ENCODE measurements around the gene UNC13A. TPM values are rescaled to one million over a fixed set of nuclear protein-coding genes. Genes with fewer than 3 reads are reported as not detected.

Gene UNC13A
- total RNA-seq, 1 experiment from 2014 or later, result 41.1 TPM

DNA sequence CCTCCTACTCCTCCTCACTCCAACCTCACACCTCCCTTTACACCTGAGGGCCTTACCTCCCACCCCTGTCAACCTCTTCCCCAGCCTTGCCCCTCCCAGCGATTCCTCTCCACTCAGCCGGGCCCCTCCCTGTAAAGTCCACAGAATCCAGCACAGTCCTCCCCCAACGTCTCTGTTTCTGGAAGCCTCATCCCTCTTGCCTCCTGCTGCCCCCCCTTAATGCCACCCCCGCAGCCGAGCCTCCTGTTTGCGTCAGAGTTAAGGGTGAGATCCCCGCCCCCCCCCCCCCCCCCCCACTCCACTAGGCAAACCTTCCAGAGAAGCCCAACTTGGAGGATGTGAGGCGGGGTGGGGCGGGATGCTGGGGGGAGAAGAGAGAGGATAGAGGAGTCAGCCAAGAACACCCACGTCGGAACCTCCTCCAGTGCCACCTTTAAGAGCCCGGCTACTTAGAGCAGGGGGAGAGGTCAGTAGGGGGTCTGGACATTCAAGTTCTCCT lies 2.1 kb downstream of the UNC13A start:
- no peaks in the 10 kb centered on the region for H3K27me3 Mint-ChIP-seq (ENCODE audit: low read depth)
- no peak for DNase-seq (ENCODE audit: low spot score)
- peaks cover 3% of the 10 kb centered on the region; the same call in 1 of the 2 replicates for H3K36me3 Mint-ChIP-seq
- no peak for TF ChIP-seq TEAD1 (CRISPR knock-in tag; IDR thresholded peaks at IDR 0.05)
- TF ChIP-seq, protein P1, sequence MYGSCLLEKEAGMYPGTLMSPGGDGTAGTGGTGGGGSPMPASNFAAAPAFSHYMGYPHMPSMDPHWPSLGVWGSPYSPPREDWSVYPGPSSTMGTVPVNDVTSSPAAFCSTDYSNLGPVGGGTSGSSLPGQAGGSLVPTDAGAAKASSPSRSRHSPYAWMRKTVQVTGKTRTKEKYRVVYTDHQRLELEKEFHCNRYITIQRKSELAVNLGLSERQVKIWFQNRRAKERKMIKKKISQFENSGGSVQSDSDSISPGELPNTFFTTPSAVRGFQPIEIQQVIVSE (CRISPR knock-in tag; IDR thresholded peaks at IDR 0.05; ENCODE audit: borderline replicate concordance), result no peak
- TF ChIP-seq, protein P2, sequence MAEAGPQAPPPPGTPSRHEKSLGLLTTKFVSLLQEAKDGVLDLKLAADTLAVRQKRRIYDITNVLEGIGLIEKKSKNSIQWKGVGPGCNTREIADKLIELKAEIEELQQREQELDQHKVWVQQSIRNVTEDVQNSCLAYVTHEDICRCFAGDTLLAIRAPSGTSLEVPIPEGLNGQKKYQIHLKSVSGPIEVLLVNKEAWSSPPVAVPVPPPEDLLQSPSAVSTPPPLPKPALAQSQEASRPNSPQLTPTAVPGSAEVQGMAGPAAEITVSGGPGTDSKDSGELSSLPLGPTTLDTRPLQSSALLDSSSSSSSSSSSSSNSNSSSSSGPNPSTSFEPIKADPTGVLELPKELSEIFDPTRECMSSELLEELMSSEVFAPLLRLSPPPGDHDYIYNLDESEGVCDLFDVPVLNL (CRISPR knock-in tag; IDR thresholded peaks at IDR 0.05; ENCODE audit: borderline replicate concordance, low read depth), result no peak
- no peak for TF ChIP-seq ZBTB21 (CRISPR knock-in tag; IDR thresholded peaks at IDR 0.05; ENCODE audit: borderline replicate concordance)
- no peak for TF ChIP-seq KAT7 (CRISPR knock-in tag; IDR thresholded peaks at IDR 0.05; ENCODE audit: borderline replicate concordance)
- TF ChIP-seq PRRX2 (CRISPR knock-in tag; IDR thresholded peaks at IDR 0.05), result no peak
- TF ChIP-seq, protein P3, sequence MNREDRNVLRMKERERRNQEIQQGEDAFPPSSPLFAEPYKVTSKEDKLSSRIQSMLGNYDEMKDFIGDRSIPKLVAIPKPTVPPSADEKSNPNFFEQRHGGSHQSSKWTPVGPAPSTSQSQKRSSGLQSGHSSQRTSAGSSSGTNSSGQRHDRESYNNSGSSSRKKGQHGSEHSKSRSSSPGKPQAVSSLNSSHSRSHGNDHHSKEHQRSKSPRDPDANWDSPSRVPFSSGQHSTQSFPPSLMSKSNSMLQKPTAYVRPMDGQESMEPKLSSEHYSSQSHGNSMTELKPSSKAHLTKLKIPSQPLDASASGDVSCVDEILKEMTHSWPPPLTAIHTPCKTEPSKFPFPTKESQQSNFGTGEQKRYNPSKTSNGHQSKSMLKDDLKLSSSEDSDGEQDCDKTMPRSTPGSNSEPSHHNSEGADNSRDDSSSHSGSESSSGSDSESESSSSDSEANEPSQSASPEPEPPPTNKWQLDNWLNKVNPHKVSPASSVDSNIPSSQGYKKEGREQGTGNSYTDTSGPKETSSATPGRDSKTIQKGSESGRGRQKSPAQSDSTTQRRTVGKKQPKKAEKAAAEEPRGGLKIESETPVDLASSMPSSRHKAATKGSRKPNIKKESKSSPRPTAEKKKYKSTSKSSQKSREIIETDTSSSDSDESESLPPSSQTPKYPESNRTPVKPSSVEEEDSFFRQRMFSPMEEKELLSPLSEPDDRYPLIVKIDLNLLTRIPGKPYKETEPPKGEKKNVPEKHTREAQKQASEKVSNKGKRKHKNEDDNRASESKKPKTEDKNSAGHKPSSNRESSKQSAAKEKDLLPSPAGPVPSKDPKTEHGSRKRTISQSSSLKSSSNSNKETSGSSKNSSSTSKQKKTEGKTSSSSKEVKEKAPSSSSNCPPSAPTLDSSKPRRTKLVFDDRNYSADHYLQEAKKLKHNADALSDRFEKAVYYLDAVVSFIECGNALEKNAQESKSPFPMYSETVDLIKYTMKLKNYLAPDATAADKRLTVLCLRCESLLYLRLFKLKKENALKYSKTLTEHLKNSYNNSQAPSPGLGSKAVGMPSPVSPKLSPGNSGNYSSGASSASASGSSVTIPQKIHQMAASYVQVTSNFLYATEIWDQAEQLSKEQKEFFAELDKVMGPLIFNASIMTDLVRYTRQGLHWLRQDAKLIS (CRISPR knock-in tag; IDR thresholded peaks at IDR 0.05; ENCODE audit: borderline replicate concordance), result no peak
- no peak for TF ChIP-seq TP53 (CRISPR knock-in tag; IDR thresholded peaks at IDR 0.05)
- TF ChIP-seq, protein P4, sequence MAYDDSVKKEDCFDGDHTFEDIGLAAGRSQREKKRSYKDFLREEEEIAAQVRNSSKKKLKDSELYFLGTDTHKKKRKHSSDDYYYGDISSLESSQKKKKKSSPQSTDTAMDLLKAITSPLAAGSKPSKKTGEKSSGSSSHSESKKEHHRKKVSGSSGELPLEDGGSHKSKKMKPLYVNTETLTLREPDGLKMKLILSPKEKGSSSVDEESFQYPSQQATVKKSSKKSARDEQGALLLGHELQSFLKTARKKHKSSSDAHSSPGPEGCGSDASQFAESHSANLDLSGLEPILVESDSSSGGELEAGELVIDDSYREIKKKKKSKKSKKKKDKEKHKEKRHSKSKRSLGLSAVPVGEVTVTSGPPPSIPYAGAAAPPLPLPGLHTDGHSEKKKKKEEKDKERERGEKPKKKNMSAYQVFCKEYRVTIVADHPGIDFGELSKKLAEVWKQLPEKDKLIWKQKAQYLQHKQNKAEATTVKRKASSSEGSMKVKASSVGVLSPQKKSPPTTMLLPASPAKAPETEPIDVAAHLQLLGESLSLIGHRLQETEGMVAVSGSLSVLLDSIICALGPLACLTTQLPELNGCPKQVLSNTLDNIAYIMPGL (CRISPR knock-in tag; IDR thresholded peaks at IDR 0.05), result no peak
- no peak for TF ChIP-seq MXD4 (CRISPR knock-in tag; IDR thresholded peaks at IDR 0.05; ENCODE audit: borderline replicate concordance)
- ChIA-PET POLR2A (no interaction called here), CTCF (interaction anchor here (0.9 to 1.9 kb wide), 8 partner anchors 10 to 145 kb away, joined by 3 to 16 read pairs (median 4); no protein-coding TSS in a partner anchor)
- H3K4me3 Mint-ChIP-seq, result peak overlapping the region; percentile 99
- ATAC-seq, result peak; percentile 23
- peaks cover 23% of the 10 kb centered on the region for H3K4me1 Mint-ChIP-seq
- H3K27ac Mint-ChIP-seq, result peak overlapping the region; percentile 89; the same call in 1 of the 2 replicates
- no peaks in the 10 kb centered on the region for H3K9me3 Mint-ChIP-seq

DNA sequence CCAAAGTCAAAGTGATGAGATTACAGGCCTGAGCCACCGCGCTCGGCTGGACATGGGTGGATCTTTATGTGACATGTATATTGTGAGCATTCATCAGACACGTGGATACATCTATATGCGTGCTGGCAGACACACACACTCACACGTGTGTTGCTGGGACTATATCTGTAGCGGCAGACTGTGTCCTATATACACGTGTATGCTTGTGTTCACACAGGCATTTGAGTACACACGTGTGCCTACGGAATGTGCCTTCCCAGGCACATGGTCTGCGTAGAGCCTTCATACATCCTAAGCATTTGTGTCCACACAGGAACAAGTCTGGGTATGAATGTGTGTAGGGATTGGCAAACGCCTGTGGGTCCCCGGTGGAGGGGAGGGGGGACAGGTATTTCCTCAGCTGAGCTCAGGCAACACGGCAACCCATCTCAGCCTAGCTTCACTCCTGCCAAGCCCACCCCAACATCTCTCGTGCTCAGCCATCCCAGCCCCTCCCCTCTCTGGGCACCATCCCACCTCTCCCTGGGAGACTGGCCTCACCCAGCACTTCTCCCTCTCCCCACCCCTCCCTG lies 2.6 kb downstream of the UNC13A start:
- CTCF ChIA-PET, result no interaction called here
- Mint-ChIP-seq H3K36me3 (peaks cover 3% of the 10 kb centered on the region; the same call in 1 of the 2 replicates), H3K27me3 (ENCODE audit: low read depth) (no peaks in the 10 kb centered on the region), H3K27ac (peak overlapping the region; percentile 23; the same call in 1 of the 2 replicates), H3K4me1 (peaks cover 24% of the 10 kb centered on the region), H3K4me3 (peak overlapping the region; percentile 99), H3K9me3 (no peaks in the 10 kb centered on the region)
- ATAC-seq (no peak; the same call in 1 of the 2 replicates), DNase-seq (ENCODE audit: low spot score) (peak; percentile 42)
- POLR2A ChIA-PET, result no interaction called here
- TF ChIP-seq, protein P5, sequence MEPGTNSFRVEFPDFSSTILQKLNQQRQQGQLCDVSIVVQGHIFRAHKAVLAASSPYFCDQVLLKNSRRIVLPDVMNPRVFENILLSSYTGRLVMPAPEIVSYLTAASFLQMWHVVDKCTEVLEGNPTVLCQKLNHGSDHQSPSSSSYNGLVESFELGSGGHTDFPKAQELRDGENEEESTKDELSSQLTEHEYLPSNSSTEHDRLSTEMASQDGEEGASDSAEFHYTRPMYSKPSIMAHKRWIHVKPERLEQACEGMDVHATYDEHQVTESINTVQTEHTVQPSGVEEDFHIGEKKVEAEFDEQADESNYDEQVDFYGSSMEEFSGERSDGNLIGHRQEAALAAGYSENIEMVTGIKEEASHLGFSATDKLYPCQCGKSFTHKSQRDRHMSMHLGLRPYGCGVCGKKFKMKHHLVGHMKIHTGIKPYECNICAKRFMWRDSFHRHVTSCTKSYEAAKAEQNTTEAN (CRISPR knock-in tag; IDR thresholded peaks at IDR 0.05), result no peak
- TF ChIP-seq, protein P6, sequence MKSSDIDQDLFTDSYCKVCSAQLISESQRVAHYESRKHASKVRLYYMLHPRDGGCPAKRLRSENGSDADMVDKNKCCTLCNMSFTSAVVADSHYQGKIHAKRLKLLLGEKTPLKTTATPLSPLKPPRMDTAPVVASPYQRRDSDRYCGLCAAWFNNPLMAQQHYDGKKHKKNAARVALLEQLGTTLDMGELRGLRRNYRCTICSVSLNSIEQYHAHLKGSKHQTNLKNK (CRISPR knock-in tag; IDR thresholded peaks at IDR 0.05), result no peak
- TF ChIP-seq, protein P7, sequence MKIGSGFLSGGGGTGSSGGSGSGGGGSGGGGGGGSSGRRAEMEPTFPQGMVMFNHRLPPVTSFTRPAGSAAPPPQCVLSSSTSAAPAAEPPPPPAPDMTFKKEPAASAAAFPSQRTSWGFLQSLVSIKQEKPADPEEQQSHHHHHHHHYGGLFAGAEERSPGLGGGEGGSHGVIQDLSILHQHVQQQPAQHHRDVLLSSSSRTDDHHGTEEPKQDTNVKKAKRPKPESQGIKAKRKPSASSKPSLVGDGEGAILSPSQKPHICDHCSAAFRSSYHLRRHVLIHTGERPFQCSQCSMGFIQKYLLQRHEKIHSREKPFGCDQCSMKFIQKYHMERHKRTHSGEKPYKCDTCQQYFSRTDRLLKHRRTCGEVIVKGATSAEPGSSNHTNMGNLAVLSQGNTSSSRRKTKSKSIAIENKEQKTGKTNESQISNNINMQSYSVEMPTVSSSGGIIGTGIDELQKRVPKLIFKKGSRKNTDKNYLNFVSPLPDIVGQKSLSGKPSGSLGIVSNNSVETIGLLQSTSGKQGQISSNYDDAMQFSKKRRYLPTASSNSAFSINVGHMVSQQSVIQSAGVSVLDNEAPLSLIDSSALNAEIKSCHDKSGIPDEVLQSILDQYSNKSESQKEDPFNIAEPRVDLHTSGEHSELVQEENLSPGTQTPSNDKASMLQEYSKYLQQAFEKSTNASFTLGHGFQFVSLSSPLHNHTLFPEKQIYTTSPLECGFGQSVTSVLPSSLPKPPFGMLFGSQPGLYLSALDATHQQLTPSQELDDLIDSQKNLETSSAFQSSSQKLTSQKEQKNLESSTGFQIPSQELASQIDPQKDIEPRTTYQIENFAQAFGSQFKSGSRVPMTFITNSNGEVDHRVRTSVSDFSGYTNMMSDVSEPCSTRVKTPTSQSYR (CRISPR knock-in tag; IDR thresholded peaks at IDR 0.05), result no peak
- TF ChIP-seq ZNF423 (CRISPR knock-in tag; IDR thresholded peaks at IDR 0.05) (no peak), NFATC4 (CRISPR knock-in tag; IDR thresholded peaks at IDR 0.05) (no peak), CBFB (CRISPR knock-in tag; IDR thresholded peaks at IDR 0.05; ENCODE audit: low read depth) (no peak), MYBL2 (CRISPR knock-in tag; IDR thresholded peaks at IDR 0.05) (no peak), CREB1 (CRISPR knock-in tag; IDR thresholded peaks at IDR 0.05) (no peak)
- TF ChIP-seq, protein P8, sequence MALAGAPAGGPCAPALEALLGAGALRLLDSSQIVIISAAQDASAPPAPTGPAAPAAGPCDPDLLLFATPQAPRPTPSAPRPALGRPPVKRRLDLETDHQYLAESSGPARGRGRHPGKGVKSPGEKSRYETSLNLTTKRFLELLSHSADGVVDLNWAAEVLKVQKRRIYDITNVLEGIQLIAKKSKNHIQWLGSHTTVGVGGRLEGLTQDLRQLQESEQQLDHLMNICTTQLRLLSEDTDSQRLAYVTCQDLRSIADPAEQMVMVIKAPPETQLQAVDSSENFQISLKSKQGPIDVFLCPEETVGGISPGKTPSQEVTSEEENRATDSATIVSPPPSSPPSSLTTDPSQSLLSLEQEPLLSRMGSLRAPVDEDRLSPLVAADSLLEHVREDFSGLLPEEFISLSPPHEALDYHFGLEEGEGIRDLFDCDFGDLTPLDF (CRISPR knock-in tag; IDR thresholded peaks at IDR 0.05), result no peak

All from WTC11 (cell line).